ENCODE data around the gene LPIN2.

The LPIN2 gene

GRCh38 chr18:3055186-3055728, 42.3 kb upstream of the LPIN2 start:
- Histone ChIP-seq H3K4me2 (ENCODE audit: insufficient read depth, low read length) (no peak overlapping the region), H3K4me3 (ENCODE audit: low read depth in 1 of 2, low read length in 2 of 2) (no peak overlapping the region), H3K27ac (ENCODE audit: low read length) (no peak overlapping the region), H3K9ac (ENCODE audit: low read depth, low read length) (no peak overlapping the region), H3K27me3 (ENCODE audit: insufficient read depth, low read length, poor library complexity) (no peaks in the 10 kb centered on the region), H2AFZ (ENCODE audit: low read depth, low read length) (no peak overlapping the region), H3K79me2 (ENCODE audit: insufficient read depth, low read length) (no peaks in the 10 kb centered on the region), H4K20me1 (ENCODE audit: insufficient read depth, low read length) (no peaks in the 10 kb centered on the region), H3K36me3 (ENCODE audit: insufficient read depth, low read length) (no peaks in the 10 kb centered on the region), H3K9me3 (ENCODE audit: insufficient read depth, low read length, severe bottlenecking) (peaks cover 2% of the 10 kb centered on the region), H3K4me1 (ENCODE audit: insufficient read depth, low read length) (peaks cover 21% of the 10 kb centered on the region)
- ATAC-seq (ENCODE audit: insufficient read depth, low read depth) (no peak), DNase-seq (no peak)
- TF ChIP-seq CTCF (IDR thresholded peaks at IDR 0.05; ENCODE audit: borderline replicate concordance, extremely low read depth, low read length, poor library complexity, severe bottlenecking) (no peak), EZH2 (IDR thresholded peaks at IDR 0.05; ENCODE audit: borderline replicate concordance, low read depth, low read length, severe bottlenecking) (no peak)

GRCh38 chr18:3054780-3055179, 41.8 kb upstream of the LPIN2 start:
- no peak overlapping the region for H2AFZ ChIP-seq (ENCODE audit: low read depth, low read length)
- ATAC-seq (ENCODE audit: insufficient read depth, low read depth) (no peak), DNase-seq (no peak)
- H3K27me3 ChIP-seq (ENCODE audit: insufficient read depth, low read length, poor library complexity) = no peaks in the 10 kb centered on the region
- TF ChIP-seq EZH2 (IDR thresholded peaks at IDR 0.05; ENCODE audit: borderline replicate concordance, low read depth, low read length, severe bottlenecking) (no peak), CTCF (IDR thresholded peaks at IDR 0.05; ENCODE audit: borderline replicate concordance, extremely low read depth, low read length, poor library complexity, severe bottlenecking) (no peak)
- H3K9me3 ChIP-seq (ENCODE audit: insufficient read depth, low read length, severe bottlenecking) = peaks cover 2% of the 10 kb centered on the region
- H3K4me1 ChIP-seq (ENCODE audit: insufficient read depth, low read length) = peaks cover 17% of the 10 kb centered on the region
- H3K27ac ChIP-seq (ENCODE audit: low read length) = no peak overlapping the region
- no peaks in the 10 kb centered on the region for H3K79me2 ChIP-seq (ENCODE audit: insufficient read depth, low read length)
- no peak overlapping the region for H3K9ac ChIP-seq (ENCODE audit: low read depth, low read length)
- no peak overlapping the region for H3K4me2 ChIP-seq (ENCODE audit: insufficient read depth, low read length)
- no peaks in the 10 kb centered on the region for H3K36me3 ChIP-seq (ENCODE audit: insufficient read depth, low read length)
- H4K20me1 ChIP-seq (ENCODE audit: insufficient read depth, low read length) = no peaks in the 10 kb centered on the region
- no peak overlapping the region for H3K4me3 ChIP-seq (ENCODE audit: low read depth in 1 of 2, low read length in 2 of 2)

GRCh38 chr18:3054214-3054613, 41.3 kb upstream of the LPIN2 start:
- TF ChIP-seq EZH2 (IDR thresholded peaks at IDR 0.05; ENCODE audit: borderline replicate concordance, low read depth, low read length, severe bottlenecking) (no peak), CTCF (IDR thresholded peaks at IDR 0.05; ENCODE audit: borderline replicate concordance, extremely low read depth, low read length, poor library complexity, severe bottlenecking) (no peak)
- H3K9ac ChIP-seq (ENCODE audit: low read depth, low read length) = no peak overlapping the region
- peaks cover 11% of the 10 kb centered on the region for H3K4me1 ChIP-seq (ENCODE audit: insufficient read depth, low read length)
- H3K79me2 ChIP-seq (ENCODE audit: insufficient read depth, low read length) = no peaks in the 10 kb centered on the region
- no peak overlapping the region for H2AFZ ChIP-seq (ENCODE audit: low read depth, low read length)
- H3K27me3 ChIP-seq (ENCODE audit: insufficient read depth, low read length, poor library complexity) = no peaks in the 10 kb centered on the region
- DNase-seq = no peak
- no peaks in the 10 kb centered on the region for H3K36me3 ChIP-seq (ENCODE audit: insufficient read depth, low read length)
- no peaks in the 10 kb centered on the region for H4K20me1 ChIP-seq (ENCODE audit: insufficient read depth, low read length)
- H3K27ac ChIP-seq (ENCODE audit: low read length) = no peak overlapping the region
- H3K4me2 ChIP-seq (ENCODE audit: insufficient read depth, low read length) = no peak overlapping the region
- ATAC-seq (ENCODE audit: insufficient read depth, low read depth) = no peak
- H3K4me3 ChIP-seq (ENCODE audit: low read depth in 1 of 2, low read length in 2 of 2) = no peak overlapping the region
- peaks cover 2% of the 10 kb centered on the region for H3K9me3 ChIP-seq (ENCODE audit: insufficient read depth, low read length, severe bottlenecking)

- Histone ChIP-seq H3K79me2 (ENCODE audit: insufficient read depth, low read length) (no peaks in the 10 kb centered on the region), H3K4me3 (ENCODE audit: low read depth in 1 of 2, low read length in 2 of 2) (no peak overlapping the region), H2AFZ (ENCODE audit: low read depth, low read length) (no peak overlapping the region), H3K4me1 (ENCODE audit: insufficient read depth, low read length) (no peaks in the 10 kb centered on the region; the same call in 1 of the 2 replicates), H3K9me3 (ENCODE audit: insufficient read depth, low read length, severe bottlenecking) (peaks cover 2% of the 10 kb centered on the region), H3K27ac (ENCODE audit: low read length) (no peak overlapping the region), H3K9ac (ENCODE audit: low read depth, low read length) (no peak overlapping the region), H3K27me3 (ENCODE audit: insufficient read depth, low read length, poor library complexity) (no peaks in the 10 kb centered on the region), H4K20me1 (ENCODE audit: insufficient read depth, low read length) (no peaks in the 10 kb centered on the region), H3K36me3 (ENCODE audit: insufficient read depth, low read length) (no peaks in the 10 kb centered on the region), H3K4me2 (ENCODE audit: insufficient read depth, low read length) (no peak overlapping the region)
- ATAC-seq (ENCODE audit: insufficient read depth, low read depth) = no peak
- no peak for DNase-seq
- TF ChIP-seq CTCF (IDR thresholded peaks at IDR 0.05; ENCODE audit: borderline replicate concordance, extremely low read depth, low read length, poor library complexity, severe bottlenecking) (no peak), EZH2 (IDR thresholded peaks at IDR 0.05; ENCODE audit: borderline replicate concordance, low read depth, low read length, severe bottlenecking) (no peak)
Measured at GRCh38 chr18:3053081-3053480, 40.1 kb upstream of the LPIN2 start.
